ENCODE results near the gene PFAS. TPM values are rescaled to one million over a fixed set of nuclear protein-coding genes. Genes with fewer than 3 reads are reported as not detected.

The PFAS gene
- total and polyA plus RNA-seq, 7 donors = 1.4 to 22.2 (median 4.9) TPM

DNA sequence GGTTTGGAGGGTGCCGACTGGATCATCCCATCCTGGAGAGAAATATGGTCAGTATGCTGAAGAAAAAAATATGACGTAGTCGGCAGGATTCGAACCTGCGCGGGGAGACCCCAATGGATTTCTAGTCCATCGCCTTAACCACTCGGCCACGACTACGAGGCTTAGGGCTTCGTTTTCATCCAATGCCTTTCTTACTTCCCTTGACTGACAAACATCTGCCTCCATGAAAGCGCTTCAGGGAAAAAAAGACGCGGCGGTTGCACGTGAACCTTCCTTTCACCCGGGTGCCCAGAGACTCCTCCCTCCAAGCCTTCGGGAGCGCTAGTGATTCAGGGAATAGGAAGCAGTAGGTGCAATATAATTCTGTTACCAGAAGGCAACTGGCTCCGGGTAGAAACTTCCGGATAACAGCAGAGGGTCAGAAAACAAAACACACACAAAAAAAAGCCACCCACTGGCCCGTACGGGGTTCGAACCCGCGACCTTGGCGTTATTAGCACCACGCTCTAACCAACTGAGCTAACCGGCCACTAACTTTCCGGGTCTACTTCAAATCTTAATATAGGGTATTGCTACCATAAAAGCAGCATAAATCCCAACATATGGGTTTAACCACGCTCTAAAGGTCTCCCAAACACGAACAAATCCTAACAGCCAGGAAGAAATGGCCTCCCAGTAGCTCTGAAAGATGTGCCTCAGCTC is 22.4 kb upstream of the PFAS start:
- peak overlapping the region; percentile 68 to 75 (median 71) for H3K27ac ChIP-seq
- TF ChIP-seq, protein P1, sequence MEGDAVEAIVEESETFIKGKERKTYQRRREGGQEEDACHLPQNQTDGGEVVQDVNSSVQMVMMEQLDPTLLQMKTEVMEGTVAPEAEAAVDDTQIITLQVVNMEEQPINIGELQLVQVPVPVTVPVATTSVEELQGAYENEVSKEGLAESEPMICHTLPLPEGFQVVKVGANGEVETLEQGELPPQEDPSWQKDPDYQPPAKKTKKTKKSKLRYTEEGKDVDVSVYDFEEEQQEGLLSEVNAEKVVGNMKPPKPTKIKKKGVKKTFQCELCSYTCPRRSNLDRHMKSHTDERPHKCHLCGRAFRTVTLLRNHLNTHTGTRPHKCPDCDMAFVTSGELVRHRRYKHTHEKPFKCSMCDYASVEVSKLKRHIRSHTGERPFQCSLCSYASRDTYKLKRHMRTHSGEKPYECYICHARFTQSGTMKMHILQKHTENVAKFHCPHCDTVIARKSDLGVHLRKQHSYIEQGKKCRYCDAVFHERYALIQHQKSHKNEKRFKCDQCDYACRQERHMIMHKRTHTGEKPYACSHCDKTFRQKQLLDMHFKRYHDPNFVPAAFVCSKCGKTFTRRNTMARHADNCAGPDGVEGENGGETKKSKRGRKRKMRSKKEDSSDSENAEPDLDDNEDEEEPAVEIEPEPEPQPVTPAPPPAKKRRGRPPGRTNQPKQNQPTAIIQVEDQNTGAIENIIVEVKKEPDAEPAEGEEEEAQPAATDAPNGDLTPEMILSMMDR (IDR thresholded peaks at IDR 0.05) = no peak
- TF ChIP-seq POLR2AphosphoS5 (IDR thresholded peaks at IDR 0.05) = peak; percentile 44 to 80 (median 58)
- H3K4me3 ChIP-seq = peak overlapping the region in 3 of 4 donors; percentile 26 to 35 (median 28)
- H3K27me3 ChIP-seq = no peaks in the 10 kb centered on the region
- H3K4me1 ChIP-seq = peaks cover 0 to 28% (median 23%) of the 10 kb centered on the region in 4 donors
- H3K9me3 ChIP-seq = no peaks in the 10 kb centered on the region
- WGBS, 2 donors = 8 to 13% methylated on average over 32 of the region's 32 CpGs
- intact Hi-C loops (cut with DNase I) = loop anchor here (2.0 kb wide), 1 partner anchor 68 kb away; the partner anchor contains the start of gene SLC25A35
- peaks cover 35 to 45% (median 41%) of the 10 kb centered on the region in 4 donors for H3K36me3 ChIP-seq
- DNase-seq = peak; percentile 90

DNA sequence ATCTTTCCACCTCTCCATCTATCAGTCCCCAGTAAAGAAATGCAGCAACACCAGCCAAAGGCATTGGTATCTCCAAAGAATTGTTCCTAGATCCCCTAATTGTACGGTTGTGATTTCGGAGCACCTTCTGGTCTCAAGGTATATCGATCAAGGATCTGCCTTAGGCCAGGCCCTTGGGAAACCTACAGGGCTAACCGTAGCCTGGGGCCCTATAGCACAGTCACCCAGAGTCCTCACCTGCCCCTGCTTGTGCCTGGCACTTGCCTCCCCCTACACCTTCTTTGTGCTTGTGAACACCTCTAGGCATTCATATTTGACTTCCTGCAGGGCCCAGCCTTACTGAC is 21.9 kb upstream of the PFAS start:
- peaks cover 41 to 50% (median 45%) of the 10 kb centered on the region in 4 donors for H3K36me3 ChIP-seq
- WGBS, 2 donors = 86 to 90% methylated on average over 4 of the region's 4 CpGs
- no peak for DNase-seq
- intact Hi-C loops (cut with DNase I) = loop anchor here (2.0 kb wide), 1 partner anchor 68 kb away; the partner anchor contains the start of gene SLC25A35
- peak overlapping the region in 3 of 4 donors; percentile 26 to 35 (median 28) for H3K4me3 ChIP-seq
- H3K4me1 ChIP-seq = peaks cover 0 to 25% (median 23%) of the 10 kb centered on the region in 4 donors
- no peak for TF ChIP-seq POLR2AphosphoS5 (IDR thresholded peaks at IDR 0.05)
- TF ChIP-seq EP300 (IDR thresholded peaks at IDR 0.05) = no peak
- TF ChIP-seq, protein P1 (IDR thresholded peaks at IDR 0.05) = no peak
- no peak for TF ChIP-seq POLR2A (IDR thresholded peaks at IDR 0.05)
- H3K27ac ChIP-seq = peak overlapping the region; percentile 68 to 75 (median 71)
- H3K27me3 ChIP-seq = no peaks in the 10 kb centered on the region
- no peaks in the 10 kb centered on the region for H3K9me3 ChIP-seq

DNA sequence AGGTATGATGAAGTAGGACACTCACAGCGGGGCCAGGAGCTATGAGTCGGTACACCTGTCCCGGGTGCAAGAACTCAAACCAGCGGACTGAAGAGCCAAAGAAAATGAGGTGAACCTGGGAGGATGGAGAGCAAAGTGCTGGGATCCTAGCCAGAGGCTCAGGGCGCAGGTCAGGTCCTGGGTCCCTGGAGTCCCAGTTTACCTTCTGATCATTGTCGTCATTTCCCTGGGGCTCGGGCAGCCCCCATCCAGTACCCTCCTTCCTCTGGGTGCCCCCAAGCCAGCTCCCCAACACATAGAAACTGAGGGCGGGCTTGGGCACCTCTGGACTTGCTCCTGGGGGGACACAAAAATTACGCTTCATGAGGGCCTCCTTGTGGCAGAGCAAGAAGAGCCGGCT is 17.4 kb upstream of the PFAS start:
- peaks cover 0 to 9% (median 5%) of the 10 kb centered on the region in 4 donors for H3K4me1 ChIP-seq

DNA sequence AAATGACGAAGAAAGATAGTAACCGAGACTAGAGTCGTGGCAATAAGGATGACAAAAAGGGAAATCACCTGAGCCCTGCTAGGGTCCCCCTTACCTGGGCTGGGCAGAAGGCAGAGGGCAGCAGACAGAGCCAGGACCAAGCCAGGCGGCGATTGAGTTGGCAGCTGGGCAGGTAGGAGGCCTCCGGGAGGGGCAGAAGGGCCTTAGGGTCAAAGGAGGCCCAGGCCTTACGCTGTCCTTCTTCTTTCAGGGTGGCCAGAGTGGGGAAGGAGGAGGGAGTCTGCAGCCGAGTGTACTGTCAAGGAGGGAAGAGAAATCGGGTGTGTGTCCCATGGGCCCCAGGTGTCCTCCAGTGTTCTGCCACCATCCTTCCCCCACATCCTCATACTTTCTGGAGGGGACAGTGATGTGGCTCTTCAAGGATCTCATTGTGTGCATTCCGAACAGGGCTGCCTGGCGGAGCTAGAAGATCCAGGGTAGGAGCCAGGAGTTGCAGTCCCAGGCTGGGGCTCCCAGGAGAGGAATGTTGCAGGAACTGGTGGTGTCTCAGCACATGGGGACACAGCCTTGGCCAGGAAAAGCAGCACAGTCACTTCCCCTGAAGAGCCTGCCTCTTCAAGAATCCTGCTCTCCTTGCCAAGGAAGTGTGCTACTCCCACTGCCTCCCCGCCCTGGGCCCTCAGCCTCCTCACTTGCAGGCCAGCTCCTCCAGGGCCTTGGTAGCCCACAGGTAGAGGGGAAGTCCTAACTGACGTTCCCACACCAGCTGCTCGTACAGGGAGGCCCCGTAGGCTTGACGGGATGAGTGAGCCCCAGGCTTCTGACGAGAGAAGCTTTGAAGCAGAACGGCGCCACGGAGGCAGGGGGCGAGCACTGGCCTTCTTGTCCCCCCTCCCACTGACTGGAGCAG is 14.5 kb upstream of the PFAS start:
- H3K36me3 ChIP-seq = peaks cover 55 to 100% (median 84%) of the 10 kb centered on the region in 4 donors
- no peak overlapping the region for H3K4me3 ChIP-seq
- H3K9me3 ChIP-seq = no peaks in the 10 kb centered on the region
- no peaks in the 10 kb centered on the region for H3K4me1 ChIP-seq
- no peaks in the 10 kb centered on the region for H3K27me3 ChIP-seq
- TF ChIP-seq, protein P1 (IDR thresholded peaks at IDR 0.05) = no peak
- TF ChIP-seq POLR2AphosphoS5 (IDR thresholded peaks at IDR 0.05) (no peak), EP300 (IDR thresholded peaks at IDR 0.05) (no peak), POLR2A (IDR thresholded peaks at IDR 0.05) (no peak)
- no peak overlapping the region for H3K27ac ChIP-seq
- WGBS, 2 donors = 95 to 96% methylated on average over 21 of the region's 21 CpGs
- intact Hi-C loops (cut with DNase I) = no loop called here
- DNase-seq = no peak

More for the DNA sequence above, 17.4 kb upstream of the PFAS start:
- no peaks in the 10 kb centered on the region for H3K9me3 ChIP-seq
- H3K27ac ChIP-seq = no peak overlapping the region
- intact Hi-C loops (cut with DNase I) = no loop called here
- H3K4me3 ChIP-seq = no peak overlapping the region
- no peaks in the 10 kb centered on the region for H3K27me3 ChIP-seq
- TF ChIP-seq, protein P1 (IDR thresholded peaks at IDR 0.05) = no peak
- no peak for TF ChIP-seq POLR2A (IDR thresholded peaks at IDR 0.05)
- no peak for TF ChIP-seq POLR2AphosphoS5 (IDR thresholded peaks at IDR 0.05)
- no peak for TF ChIP-seq EP300 (IDR thresholded peaks at IDR 0.05)
- no peak for DNase-seq
- peaks cover 76 to 95% (median 87%) of the 10 kb centered on the region in 4 donors for H3K36me3 ChIP-seq
- 95 to 98% methylated on average over 10 of the region's 10 CpGs for WGBS, 2 donors
